A673 (cell line): Measurements from ENCODE around the gene ZSWIM6.

ENCODE experiments used
- CTCF ChIP-seq: fragments of 300-800, 200-600 bp; sonication (generic); conservative IDR thresholded peaks from 2 replicates; pipeline ENCODE4 v1.5.1; 2017; ENCODE audit warnings: low read depth, mild to moderate bottlenecking, antibody characterized with exemption, low read length, moderate library complexity, mixed read lengths
- EZH2 ChIP-seq: fragments of 200-600 bp; sonication (generic); IDR thresholded peaks from 2 replicates; pipeline ENCODE4 v1.6.1; 2017; ENCODE audit warnings: borderline replicate concordance, low read depth, mild to moderate bottlenecking, mixed read lengths, antibody characterized with exemption, low read length; ENCODE audit not compliant: poor library complexity, severe bottlenecking

- TF ChIP-seq CTCF (no peak), EZH2 (no peak)
Measured at GRCh38 chr5:61420016-61420415, 88.0 kb downstream of the ZSWIM6 start.
